NAMALWA (cell line): ENCODE results near the gene RPS4Y1.
"Not testable (repeated sequence)": the region's sequence is repeated elsewhere in the genome, so short reads cannot be mapped to it uniquely, and the experiment has no call there.

Source experiments
- DNase-seq: peaks from one replicate; pipeline ENCODE4 v3.0.0-alpha.2; 2015; ENCODE audit warnings: low spot score

RPS4Y1 gene

GRCh38 chrY:2841471-2841893 lies at the start of gene RPS4Y1:
Gene RPS4Y1, plus strand, starts transcription at chrY:2841602. Its CDS starts 23 bp downstream, at chrY:2841625.
- DNase-seq, result no peak

DNA sequence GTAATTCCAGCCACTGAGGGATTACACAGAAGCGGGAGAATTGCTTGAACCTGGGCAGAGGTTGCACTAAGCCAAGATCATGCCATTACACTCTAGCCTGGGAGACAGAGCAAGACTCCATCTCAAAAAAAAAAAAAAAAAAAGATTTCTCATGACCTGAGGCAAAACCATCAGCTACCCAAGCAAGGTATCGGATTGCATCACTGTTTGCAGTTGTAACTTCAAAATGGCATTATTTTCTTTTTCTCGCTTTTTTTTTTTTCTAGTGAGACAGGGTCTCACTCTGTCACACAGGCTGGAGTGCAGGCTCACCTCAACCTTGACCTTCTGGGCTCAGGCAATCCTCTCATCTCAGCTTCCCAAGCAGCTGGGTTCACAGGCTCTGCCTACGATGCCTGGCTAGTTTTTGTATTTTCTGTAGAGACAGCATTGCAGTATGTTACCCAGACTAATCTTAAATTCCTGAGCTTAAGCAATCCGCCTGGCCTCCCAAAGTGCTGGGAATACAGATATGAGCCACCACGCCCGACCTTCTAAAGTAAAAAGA lies 44.4 kb upstream of the RPS4Y1 start:
- DNase-seq, result no peak

GRCh38 chrY:2797991-2798390 lies 43.4 kb upstream of the RPS4Y1 start:
- DNase-seq, result no peak

GRCh38 chrY:2800246-2800645 lies 41.2 kb upstream of the RPS4Y1 start:
- no peak for DNase-seq

GRCh38 chrY:2817146-2817896 lies 24.1 kb upstream of the RPS4Y1 start:
- DNase-seq, result not testable (repeated sequence)

GRCh38 chrY:2824471-2824870 lies 16.9 kb upstream of the RPS4Y1 start:
- DNase-seq, result no peak

DNA sequence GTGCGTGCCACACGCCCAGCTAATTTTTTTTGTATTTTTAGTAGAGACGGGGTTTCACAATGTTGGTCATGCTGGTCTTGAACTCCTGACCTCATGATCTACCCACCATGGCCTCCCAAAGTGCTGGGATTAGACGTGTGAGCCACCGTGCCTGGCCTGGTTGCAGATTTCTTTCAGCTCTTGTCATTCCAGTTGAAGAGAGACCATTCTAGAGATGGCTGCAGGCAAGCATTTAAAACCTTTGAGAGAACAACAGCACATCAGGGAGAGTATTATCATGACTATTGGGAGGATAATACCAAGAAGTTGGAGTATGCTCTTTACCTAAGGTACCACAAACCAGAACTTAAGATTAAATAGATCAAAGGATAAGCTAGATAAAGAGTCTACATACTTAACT lies 12.9 kb upstream of the RPS4Y1 start:
- DNase-seq, result no peak

- no peak for DNase-seq
Measured at GRCh38 chrY:2835230-2835629, 6.2 kb upstream of the RPS4Y1 start.

DNA sequence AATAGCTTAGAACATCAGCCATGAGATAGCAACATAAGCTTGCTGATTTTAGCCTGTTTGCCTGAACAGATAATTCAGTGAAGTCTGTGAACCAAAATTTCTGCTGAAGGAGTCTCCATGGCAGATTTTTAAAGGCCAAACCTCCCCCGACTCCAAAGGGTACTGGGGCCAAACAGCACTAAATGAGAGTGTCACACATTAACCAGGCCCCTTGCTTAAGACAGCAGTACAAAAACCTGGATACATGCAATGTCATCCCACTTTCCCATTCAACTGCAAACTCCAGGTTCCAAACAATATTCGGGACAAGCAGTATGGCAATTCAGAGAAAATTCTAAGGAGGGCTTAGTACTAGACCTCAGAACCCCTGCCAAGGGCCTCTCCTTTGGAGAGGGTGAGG lies 4.3 kb upstream of the RPS4Y1 start:
- DNase-seq, result no peak

GRCh38 chrY:2837932-2838331 lies 3.5 kb upstream of the RPS4Y1 start:
- no peak for DNase-seq

DNA sequence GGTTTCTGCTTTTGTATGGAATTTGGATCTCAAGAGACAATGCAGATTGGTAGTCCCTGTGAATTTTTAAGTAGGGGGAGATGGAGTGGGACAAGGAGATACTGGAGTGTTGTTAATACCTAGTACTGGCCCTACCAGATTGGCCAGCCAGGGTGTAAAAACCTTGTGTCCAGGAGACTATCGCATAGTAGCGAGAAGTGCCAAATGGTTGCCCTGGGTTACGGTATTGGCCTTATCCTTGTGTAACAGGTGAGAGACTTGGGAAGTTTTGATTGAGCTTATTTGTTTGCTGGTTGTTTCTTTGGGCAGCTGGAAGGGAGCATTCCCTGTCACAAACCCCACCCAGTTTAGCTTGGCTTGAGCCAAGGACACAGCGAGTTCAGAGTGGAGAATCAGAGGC lies 5.4 kb downstream of the RPS4Y1 start:
- no peak for DNase-seq

GRCh38 chrY:2848384-2848783 lies 7.0 kb downstream of the RPS4Y1 start:
- no peak for DNase-seq

- DNase-seq, result no peak
Measured at GRCh38 chrY:2849368-2849767, 8.0 kb downstream of the RPS4Y1 start.

GRCh38 chrY:2854145-2854774 lies 12.9 kb downstream of the RPS4Y1 start:
- DNase-seq, result no peak

- no peak for DNase-seq
Measured at GRCh38 chrY:2857068-2857467, 15.7 kb downstream of the RPS4Y1 start.

DNA sequence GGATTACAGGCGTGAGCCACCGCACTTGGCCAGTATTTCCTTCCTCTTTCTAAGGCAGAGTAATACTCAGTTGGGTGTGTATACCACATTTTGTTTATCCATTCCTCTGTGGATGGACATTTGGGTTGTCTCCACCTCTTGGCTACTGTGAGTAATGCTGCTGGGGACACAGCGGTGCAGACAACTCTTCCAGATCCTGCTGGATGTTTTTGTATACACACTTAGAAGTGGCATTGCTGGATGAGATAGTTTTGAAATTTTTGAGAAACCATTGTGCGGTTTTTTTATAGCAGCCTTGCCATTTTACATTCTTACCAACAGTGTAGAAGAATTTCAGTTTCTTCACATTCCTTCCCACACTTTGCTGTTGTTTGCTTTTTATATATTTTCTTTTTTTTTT lies 16.3 kb downstream of the RPS4Y1 start:
- no peak for DNase-seq

DNA sequence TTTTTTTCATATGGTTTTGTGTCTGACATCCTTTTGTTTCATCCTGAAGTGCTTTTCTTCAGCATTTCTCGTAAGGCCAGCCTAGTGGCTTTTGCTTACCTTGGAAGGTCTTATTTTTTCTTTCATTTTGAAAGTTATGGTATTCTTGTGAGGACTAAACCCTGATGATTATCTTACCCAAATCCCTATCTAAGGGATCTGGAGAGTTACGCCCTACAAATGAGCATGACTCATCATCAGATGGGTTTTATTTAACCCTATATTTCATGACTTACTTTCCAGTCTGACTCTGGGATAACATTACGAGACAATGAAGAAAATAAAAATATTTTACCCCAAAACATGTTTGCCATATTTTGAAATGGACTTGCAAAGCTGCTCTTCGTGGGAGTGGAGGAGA lies 18.4 kb downstream of the RPS4Y1 start:
- no peak for DNase-seq

GRCh38 chrY:2860511-2860910 lies 19.1 kb downstream of the RPS4Y1 start:
- DNase-seq, result no peak

DNA sequence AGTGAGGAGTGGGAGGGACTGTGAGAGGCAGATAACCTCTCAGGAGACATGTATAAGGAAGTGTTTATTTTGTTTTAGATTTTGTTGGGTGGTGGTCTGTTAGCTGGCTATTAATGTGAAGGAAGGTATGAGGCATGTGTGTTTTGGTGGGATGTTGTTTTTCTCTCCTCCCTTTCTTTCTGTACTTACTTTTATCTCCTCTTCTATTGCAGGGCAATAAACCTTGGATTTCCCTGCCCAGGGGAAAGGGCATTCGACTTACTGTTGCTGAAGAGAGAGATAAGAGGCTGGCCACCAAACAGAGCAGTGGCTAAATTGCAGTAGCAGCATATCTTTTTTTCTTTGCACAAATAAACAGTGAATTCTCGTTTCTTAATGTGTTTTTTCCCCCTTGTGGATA lies 25.2 kb downstream of the RPS4Y1 start:
- DNase-seq, result no peak

- no peak for DNase-seq
Measured at GRCh38 chrY:2867469-2867868, 26.1 kb downstream of the RPS4Y1 start.

- no peak for DNase-seq
Measured at GRCh38 chrY:2868035-2868607, 26.7 kb downstream of the RPS4Y1 start.

- DNase-seq, result not testable (repeated sequence)
Measured at GRCh38 chrY:2872234-2872633, 30.8 kb downstream of the RPS4Y1 start.

DNA sequence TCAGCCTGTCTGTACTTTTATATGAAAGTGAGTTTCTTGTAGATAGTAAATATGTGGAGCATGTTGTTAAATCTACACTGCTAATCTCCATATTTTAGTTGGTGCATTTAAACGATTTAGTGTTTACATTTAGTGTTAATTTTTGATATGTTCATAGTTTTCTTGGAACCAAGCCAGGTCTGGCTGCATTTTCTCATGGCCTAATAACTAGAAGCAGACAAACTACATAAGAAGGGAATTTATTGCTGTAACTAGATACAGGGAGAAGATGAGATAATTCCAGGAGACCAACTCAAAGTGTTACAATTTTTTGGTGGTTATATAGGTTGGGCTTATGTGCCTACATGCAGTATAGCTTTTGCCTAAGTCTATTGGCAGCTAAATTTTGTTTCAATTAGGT lies 32.8 kb downstream of the RPS4Y1 start:
- DNase-seq, result no peak
